Muscle layer of duodenum (tissue), 2 donors: ENCODE data around the gene FAH.

Source experiments
- H3K27ac ChIP-seq: one replicate; pipeline ENCODE4 v1.7.0; 2013; ENCODE audit warnings: mild to moderate bottlenecking, low read length
- H3K27me3 ChIP-seq: one replicate; pipeline ENCODE4 v1.7.0; 2013; ENCODE audit warnings: low read depth, mild to moderate bottlenecking, control low read depth, low read length
- H3K36me3 ChIP-seq, 2 donors: one replicate each; pipeline ENCODE4 v1.7.0; 2013; ENCODE audit warnings: low read length in 2 of 2, control low read depth in 1 of 2, mild to moderate bottlenecking in 1 of 2; ENCODE audit not compliant: insufficient read depth in 2 of 2, control insufficient read depth in 1 of 2
- H3K4me1 ChIP-seq, 2 donors: one replicate each; pipeline ENCODE4 v1.7.0; 2013; ENCODE audit warnings: low read length in 2 of 2, mild to moderate bottlenecking in 2 of 2, control low read depth in 1 of 2, moderate library complexity in 1 of 2; ENCODE audit not compliant: insufficient read depth in 2 of 2, control insufficient read depth in 1 of 2
- H3K4me3 ChIP-seq, 2 donors: one replicate each; pipeline ENCODE4 v1.7.0; 2013; ENCODE audit warnings: low read length in 2 of 2, low read depth in 1 of 2, mild to moderate bottlenecking in 1 of 2
- H3K9me3 ChIP-seq, 2 donors: one replicate each; pipeline ENCODE4 v1.7.0; 2013; ENCODE audit warnings: low read length in 2 of 2, control low read depth in 1 of 2, mild to moderate bottlenecking in 1 of 2; ENCODE audit not compliant: control insufficient read depth in 1 of 2
- donor health status: healthy.

Gene FAH

DNA sequence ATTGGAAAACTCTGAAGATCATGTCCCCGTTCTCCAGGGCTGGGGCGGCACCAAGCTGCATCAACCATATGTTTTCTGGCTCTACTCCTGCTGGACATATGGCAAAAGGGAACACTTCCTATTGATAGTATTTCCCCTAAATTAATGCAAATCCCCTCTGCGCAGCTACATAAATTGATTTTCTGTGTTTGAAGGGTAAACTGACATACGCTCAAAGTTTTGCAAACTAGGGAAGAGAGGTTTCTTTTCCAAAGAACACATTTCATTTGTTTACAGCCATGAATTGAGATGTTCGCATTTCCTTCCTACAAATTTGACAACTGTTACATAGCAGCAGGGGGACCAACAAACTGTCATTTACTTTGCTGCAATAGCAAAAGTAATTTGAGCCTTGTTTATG is 63.3 kb downstream of the FAH start:
- H3K9me3 ChIP-seq, result peaks cover 0 to 7% of the 10 kb centered on the region in 2 donors
- no peak overlapping the region for H3K27ac ChIP-seq
- H3K4me1 ChIP-seq, result no peaks in the 10 kb centered on the region
- no peak overlapping the region for H3K4me3 ChIP-seq
- H3K36me3 ChIP-seq, result no peaks in the 10 kb centered on the region
- H3K27me3 ChIP-seq, result no peaks in the 10 kb centered on the region

DNA sequence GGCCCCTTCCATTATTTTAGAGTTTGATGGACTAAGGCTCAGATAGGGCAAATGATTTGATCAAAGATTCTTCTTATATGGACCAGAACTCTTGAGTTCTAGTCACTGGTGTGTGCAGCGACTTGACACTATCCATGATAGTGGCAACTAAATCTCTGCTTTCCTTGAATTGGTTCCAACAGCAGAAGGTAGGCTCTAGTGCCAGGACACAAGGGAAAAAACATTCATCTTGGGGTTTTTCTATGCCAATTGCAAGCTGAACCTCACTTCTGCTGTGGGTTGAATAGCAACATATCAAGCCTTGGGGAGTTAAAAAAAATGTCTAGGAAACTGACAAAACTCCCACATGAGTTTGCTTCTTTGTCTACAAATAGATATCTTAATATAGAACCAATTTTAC is 64.1 kb downstream of the FAH start:
- no peak overlapping the region for H3K27ac ChIP-seq
- H3K4me1 ChIP-seq, result no peaks in the 10 kb centered on the region
- H3K27me3 ChIP-seq, result no peaks in the 10 kb centered on the region
- H3K9me3 ChIP-seq, result peaks cover 0 to 7% of the 10 kb centered on the region in 2 donors
- H3K4me3 ChIP-seq, result no peak overlapping the region
- H3K36me3 ChIP-seq, result no peaks in the 10 kb centered on the region

GRCh38 chr15:80217327-80217900 is 64.6 kb downstream of the FAH start:
- Histone ChIP-seq H3K36me3 (no peaks in the 10 kb centered on the region), H3K4me3 (no peak overlapping the region), H3K9me3 (peaks cover 0 to 7% of the 10 kb centered on the region in 2 donors), H3K27ac (no peak overlapping the region), H3K4me1 (no peaks in the 10 kb centered on the region), H3K27me3 (no peaks in the 10 kb centered on the region)

- Histone ChIP-seq H3K36me3 (no peaks in the 10 kb centered on the region), H3K27me3 (no peaks in the 10 kb centered on the region), H3K27ac (no peak overlapping the region), H3K4me1 (no peaks in the 10 kb centered on the region), H3K4me3 (no peak overlapping the region), H3K9me3 (peaks cover 0 to 2% of the 10 kb centered on the region in 2 donors)
Measured at GRCh38 chr15:80219955-80220354, 67.2 kb downstream of the FAH start.

- Histone ChIP-seq H3K4me3 (no peak overlapping the region), H3K4me1 (no peaks in the 10 kb centered on the region), H3K27me3 (no peaks in the 10 kb centered on the region), H3K27ac (no peak overlapping the region), H3K9me3 (peaks cover 0 to 2% of the 10 kb centered on the region in 2 donors), H3K36me3 (no peaks in the 10 kb centered on the region)
Measured at GRCh38 chr15:80228959-80229610, 76.3 kb downstream of the FAH start.

GRCh38 chr15:80231371-80231770 is 78.6 kb downstream of the FAH start:
- Histone ChIP-seq H3K36me3 (no peaks in the 10 kb centered on the region), H3K4me3 (no peak overlapping the region), H3K4me1 (no peaks in the 10 kb centered on the region), H3K27me3 (no peaks in the 10 kb centered on the region), H3K27ac (no peak overlapping the region), H3K9me3 (no peaks in the 10 kb centered on the region)

- no peak overlapping the region for H3K4me3 ChIP-seq
- no peaks in the 10 kb centered on the region for H3K4me1 ChIP-seq
- H3K27me3 ChIP-seq, result no peaks in the 10 kb centered on the region
- no peaks in the 10 kb centered on the region for H3K9me3 ChIP-seq
- no peaks in the 10 kb centered on the region for H3K36me3 ChIP-seq
- H3K27ac ChIP-seq, result no peak overlapping the region
Measured at GRCh38 chr15:80233581-80233980, 80.8 kb downstream of the FAH start.

GRCh38 chr15:80234883-80235282 is 82.1 kb downstream of the FAH start:
- no peaks in the 10 kb centered on the region for H3K27me3 ChIP-seq
- no peak overlapping the region for H3K27ac ChIP-seq
- no peak overlapping the region for H3K4me3 ChIP-seq
- H3K9me3 ChIP-seq, result no peaks in the 10 kb centered on the region
- H3K36me3 ChIP-seq, result no peaks in the 10 kb centered on the region
- no peaks in the 10 kb centered on the region for H3K4me1 ChIP-seq
